PFSK-1 (cell line): ENCODE measurements around the gene PHF20.

ENCODE experiments used
- POLR2AphosphoS5 ChIP-seq: IDR thresholded peaks from 2 replicates; pipeline ENCODE4 v1.6.1; 2012; ENCODE audit warnings: low read depth, mild to moderate bottlenecking, control low read depth, low read length, moderate library complexity
- SIN3A ChIP-seq: IDR thresholded peaks from 2 replicates; pipeline ENCODE4 v1.6.1; 2012; ENCODE audit warnings: mild to moderate bottlenecking, low read length, moderate library complexity, borderline replicate concordance; ENCODE audit not compliant: insufficient read depth
- TAF1 ChIP-seq: IDR thresholded peaks from 2 replicates; pipeline ENCODE4 v1.6.1; 2012; ENCODE audit warnings: low read length, control low read depth, borderline replicate concordance; ENCODE audit not compliant: insufficient read depth

DNA sequence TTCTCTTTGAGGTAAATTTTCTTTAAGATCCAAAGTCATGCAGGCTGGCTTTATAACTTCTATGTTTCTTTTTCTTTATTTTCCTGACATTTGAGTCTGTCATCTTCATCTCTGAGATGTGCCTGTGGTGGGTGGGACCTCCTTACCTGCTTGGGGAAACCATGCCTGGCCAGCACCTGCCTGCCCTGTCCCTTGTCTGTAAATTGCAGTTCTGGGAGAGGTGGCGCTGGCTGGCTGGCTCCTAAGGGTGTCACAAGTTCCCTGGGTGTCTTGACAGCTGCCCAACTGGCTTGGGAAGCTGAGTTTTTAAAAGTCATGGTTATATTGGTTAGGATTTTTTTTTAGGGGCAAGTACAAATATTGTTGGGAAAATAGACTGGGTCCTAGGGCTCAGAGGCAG lies 146.2 kb downstream of the PHF20 start:
- TF ChIP-seq TAF1, result no peak
- no peak for TF ChIP-seq POLR2AphosphoS5
- no peak for TF ChIP-seq SIN3A
